GM18870 (cell line): Measurements from ENCODE around the gene AMELX.

Experiments used
- ATAC-seq: cut with Tn5 transposase; IDR thresholded peaks from one replicate; pipeline ENCODE4 v1.9.1; 2021; ENCODE audit warnings: moderate library complexity; ENCODE audit not compliant: unreplicated experiment

AMELX gene

GRCh38 chrX:11293113-11293512 lies at the start of gene AMELX:
AMELX (plus strand) TSS chrX:11293413; CDS start chrX:11294789, 1,376 bp downstream.
- no peak for ATAC-seq

- ATAC-seq = no peak
Measured at GRCh38 chrX:11244636-11245035, 48.6 kb upstream of the AMELX start.

- no peak for ATAC-seq
Measured at GRCh38 chrX:11254417-11255109, 38.6 kb upstream of the AMELX start.

GRCh38 chrX:11257290-11257689 lies 35.9 kb upstream of the AMELX start:
- no peak for ATAC-seq

GRCh38 chrX:11257711-11258110 lies 35.5 kb upstream of the AMELX start:
- ATAC-seq = no peak

GRCh38 chrX:11259437-11259836 lies 33.8 kb upstream of the AMELX start:
- no peak for ATAC-seq

GRCh38 chrX:11261260-11261659 lies 32.0 kb upstream of the AMELX start:
- no peak for ATAC-seq

GRCh38 chrX:11264925-11265324 lies 28.3 kb upstream of the AMELX start:
- ATAC-seq = no peak

- ATAC-seq = no peak
Measured at GRCh38 chrX:11265352-11265751, 27.9 kb upstream of the AMELX start.

GRCh38 chrX:11266573-11267003 lies 26.6 kb upstream of the AMELX start:
- ATAC-seq = no peak

GRCh38 chrX:11267425-11267824 lies 25.8 kb upstream of the AMELX start:
- no peak for ATAC-seq

- ATAC-seq = no peak
Measured at GRCh38 chrX:11269006-11269405, 24.2 kb upstream of the AMELX start.

GRCh38 chrX:11269996-11270395 lies 23.2 kb upstream of the AMELX start:
- no peak for ATAC-seq

- ATAC-seq = no peak
Measured at GRCh38 chrX:11272290-11272689, 20.9 kb upstream of the AMELX start.

GRCh38 chrX:11272863-11273262 lies 20.4 kb upstream of the AMELX start:
- ATAC-seq = no peak

- ATAC-seq = no peak
Measured at GRCh38 chrX:11273544-11273943, 19.7 kb upstream of the AMELX start.

- ATAC-seq = no peak
Measured at GRCh38 chrX:11282043-11282442, 11.2 kb upstream of the AMELX start.

- no peak for ATAC-seq
Measured at GRCh38 chrX:11285651-11286050, 7.6 kb upstream of the AMELX start.

- no peak for ATAC-seq
Measured at GRCh38 chrX:11287505-11287904, 5.7 kb upstream of the AMELX start.

GRCh38 chrX:11290416-11291102 lies 2.7 kb upstream of the AMELX start:
- ATAC-seq = no peak

GRCh38 chrX:11296051-11296450 lies 2.8 kb downstream of the AMELX start:
- ATAC-seq = no peak

GRCh38 chrX:11298600-11298999 lies 5.4 kb downstream of the AMELX start:
- no peak for ATAC-seq

GRCh38 chrX:11304829-11305228 lies 11.6 kb downstream of the AMELX start:
- no peak for ATAC-seq
